Measurements from ENCODE around the gene ZNF516.

Gene ZNF516

DNA sequence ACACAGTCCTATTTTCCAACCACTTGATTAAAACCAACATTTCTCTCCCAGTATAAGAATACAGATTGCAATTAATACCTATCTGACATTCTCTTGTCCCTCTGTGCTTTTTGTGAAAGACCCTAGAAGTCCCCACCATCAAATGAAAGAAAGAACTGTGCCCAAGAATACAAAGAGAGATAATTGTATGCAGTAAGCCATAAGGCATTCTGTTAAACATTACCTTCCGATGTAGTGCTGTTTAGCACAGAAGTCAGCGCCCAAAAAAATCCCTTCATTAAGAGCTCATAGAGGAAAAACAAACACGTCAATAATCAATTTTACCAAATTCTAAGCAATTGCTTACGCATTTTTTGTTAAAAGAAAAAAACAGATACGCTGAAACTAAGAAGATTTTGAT lies 41.1 kb downstream of the ZNF516 start:
- no peak for DNase-seq (ENCODE audit: low spot score)

DNA sequence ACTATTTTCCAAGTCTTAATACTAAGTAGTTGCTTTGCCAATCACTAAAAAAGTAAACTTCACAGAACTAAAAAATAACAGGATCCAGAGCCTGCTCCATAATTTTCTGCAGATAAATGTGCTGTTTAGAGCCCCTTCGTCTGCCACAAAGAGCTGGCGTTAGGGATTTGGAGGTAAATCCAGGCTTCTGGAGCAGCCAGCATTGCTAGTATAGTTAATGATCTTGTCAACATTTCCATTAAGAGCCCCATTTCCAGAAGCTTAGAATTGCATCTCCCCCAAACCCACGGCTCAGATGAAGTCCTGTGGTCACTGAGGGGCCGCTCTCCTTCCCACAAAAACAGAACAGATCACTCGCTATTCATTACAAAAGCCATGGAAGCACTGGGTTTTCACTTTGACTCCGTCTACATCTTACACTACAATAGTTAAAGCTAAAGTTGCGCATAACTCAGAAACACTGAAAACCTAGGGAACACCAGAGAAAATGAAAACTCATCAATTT lies 41.9 kb downstream of the ZNF516 start:
- no peak for DNase-seq (ENCODE audit: low spot score)

DNA sequence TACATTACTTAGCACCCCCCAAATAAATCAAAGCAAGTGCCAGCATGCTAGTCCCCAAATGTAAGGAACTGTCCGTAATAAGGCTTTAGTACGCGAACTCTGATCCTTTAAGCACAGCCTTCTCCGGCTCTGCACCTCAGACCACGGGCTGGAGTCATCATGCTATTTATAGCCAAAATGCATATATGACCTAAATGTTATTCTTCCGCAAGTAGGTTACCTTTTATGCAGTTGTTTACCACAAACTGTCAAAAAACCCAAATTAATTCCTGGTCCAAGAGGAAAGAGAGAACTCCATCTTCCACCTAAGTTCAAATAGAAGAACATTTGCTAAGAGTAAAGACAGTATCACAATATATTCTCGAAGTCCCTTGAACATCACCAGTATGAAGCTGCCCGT lies 42.7 kb downstream of the ZNF516 start:
- DNase-seq (ENCODE audit: low spot score), result no peak

DNA sequence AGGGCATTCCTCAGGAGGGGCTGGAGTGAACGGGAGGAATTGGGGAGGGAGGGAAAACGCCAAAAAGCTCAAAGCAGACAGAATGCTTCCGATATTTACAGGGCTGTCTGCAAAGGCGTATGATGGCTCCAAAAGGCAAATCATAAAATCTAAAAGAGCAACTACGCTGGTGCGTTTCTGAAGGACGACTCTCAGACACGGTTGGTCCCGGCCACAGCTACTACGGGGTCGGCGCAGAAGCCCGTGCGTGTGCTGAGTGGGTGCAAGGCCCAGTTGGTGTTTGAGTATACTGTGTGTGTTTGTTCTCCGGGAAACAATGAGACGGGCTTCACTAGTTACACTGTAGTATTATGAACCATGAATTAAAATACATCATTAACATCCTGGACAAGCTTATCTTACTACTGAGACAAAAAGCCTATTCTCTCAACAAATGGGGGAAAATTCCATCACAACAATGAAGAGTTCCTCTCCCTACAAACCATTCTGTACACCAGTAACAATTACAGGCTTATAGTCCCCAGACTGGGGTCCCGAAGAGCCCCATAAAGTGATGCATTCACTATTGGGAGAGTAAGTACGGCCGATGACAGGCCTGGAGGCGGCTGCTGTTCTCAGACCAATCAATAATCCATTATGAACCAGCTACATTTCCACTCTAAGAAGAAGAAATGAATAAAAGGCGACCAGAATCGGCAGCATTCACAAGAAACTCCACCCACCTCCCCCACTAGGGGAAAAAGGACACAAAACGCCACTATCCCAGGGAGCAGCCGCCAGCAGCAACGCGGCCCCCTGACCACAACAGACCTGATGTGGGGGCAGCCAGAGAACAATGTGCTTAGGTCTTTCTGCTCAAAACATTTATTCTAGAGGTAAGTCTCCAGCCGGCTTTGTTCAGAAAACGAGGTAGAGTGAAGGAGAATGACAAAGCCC lies 43.4 kb downstream of the ZNF516 start:
- no peak for DNase-seq (ENCODE audit: low spot score)

DNA sequence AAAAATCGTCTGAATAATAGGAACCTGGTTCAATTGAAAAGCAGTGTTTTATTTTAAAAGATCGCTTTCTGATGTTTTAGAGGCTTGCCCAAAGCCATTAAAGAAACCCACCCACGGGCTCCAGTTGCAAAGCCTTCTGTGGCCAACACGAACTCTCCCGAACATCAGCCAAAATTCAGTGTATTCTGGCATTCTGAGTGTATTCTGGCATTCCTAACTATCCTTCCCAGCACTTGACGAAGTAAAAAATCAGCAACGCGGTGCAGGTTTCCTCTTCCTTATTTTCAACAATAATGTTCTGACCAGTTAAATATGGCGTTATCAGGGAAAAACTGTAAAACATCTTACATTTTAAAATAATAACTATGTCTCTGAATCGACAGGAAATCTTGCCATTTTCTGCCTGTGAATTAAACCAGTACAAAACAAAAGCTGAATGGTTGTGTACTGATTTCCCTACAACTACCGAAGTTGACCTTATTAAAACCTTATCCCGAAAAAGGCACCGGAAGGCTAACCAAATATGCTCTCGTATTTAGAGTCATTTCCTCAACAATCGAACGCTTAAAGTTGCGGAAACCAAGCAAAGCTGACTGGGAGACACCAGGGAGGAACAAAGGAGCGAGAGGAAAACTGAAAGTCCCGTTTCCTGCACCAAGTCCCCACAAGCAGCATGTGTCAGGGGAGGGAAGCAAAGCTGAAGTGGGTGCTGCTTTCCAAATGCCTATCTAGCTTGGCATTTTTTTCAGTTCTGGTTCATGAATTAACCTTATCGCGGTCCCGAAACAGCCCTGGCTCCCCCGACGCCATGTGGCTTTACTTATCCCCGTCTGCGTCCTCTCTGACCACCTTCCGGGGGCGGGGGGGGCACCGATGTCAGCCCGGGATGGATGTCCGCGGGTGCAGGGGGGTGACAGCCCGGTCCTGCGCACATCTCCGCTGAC lies 44.3 kb downstream of the ZNF516 start:
- DNase-seq (ENCODE audit: low spot score), result peak; percentile 12

DNA sequence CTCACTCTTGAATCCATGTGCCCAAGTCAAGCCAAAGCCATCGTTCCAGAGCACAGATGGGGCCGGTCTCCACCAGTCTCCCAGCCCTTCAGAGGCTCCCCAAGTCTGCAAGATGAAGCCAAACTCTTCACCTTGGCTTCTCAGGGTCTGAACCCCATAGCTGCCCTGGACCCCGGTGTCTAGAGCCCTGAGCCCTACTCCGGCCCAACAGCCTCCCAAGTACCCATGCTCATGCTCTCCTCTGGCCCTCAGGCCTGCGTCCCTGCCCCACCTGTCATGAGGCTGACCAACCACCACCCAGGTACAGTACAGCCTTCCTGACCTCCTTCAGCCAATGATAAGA lies 46.0 kb downstream of the ZNF516 start:
- DNase-seq (ENCODE audit: low spot score), result no peak

DNA sequence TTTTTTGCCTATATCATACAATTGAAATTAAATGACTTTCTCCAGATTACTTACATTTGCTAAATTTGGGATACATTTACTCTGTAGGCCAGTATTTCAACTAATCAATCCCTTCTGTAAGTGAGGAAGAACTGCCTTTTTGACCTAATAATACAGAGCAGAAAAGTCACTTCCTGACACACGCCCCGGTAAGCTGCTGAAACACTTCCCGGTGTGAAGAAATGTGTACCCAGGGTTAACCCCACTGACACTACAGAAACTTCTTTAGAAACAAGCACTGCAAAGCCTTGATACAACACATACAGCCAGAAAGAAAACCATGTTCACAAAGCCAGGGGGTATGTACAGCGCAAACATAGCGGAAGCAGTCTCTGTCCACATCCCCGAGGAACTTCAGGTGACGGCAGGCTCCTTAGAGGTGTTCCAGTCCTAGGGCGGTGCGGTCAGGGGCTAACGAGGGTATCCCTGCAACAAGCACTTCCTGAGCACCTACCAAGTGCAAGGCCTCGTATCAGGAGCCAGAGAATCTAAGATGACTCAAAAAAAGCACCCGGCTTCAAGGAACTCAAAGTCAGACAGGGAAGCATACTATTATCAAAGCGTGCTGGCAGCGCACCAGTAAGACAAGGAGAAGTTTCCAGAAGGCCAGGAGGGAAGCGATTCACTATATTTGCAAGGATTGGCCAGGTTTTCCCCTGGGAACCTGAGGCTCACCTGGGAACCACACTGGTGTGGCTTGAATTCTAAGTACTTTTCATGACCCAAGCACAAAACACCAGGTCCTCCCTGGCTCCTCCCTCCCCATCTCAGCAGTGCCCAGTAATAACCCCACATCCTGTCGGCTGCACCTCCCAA lies 46.6 kb downstream of the ZNF516 start:
- no peak for DNase-seq (ENCODE audit: low spot score)

DNA sequence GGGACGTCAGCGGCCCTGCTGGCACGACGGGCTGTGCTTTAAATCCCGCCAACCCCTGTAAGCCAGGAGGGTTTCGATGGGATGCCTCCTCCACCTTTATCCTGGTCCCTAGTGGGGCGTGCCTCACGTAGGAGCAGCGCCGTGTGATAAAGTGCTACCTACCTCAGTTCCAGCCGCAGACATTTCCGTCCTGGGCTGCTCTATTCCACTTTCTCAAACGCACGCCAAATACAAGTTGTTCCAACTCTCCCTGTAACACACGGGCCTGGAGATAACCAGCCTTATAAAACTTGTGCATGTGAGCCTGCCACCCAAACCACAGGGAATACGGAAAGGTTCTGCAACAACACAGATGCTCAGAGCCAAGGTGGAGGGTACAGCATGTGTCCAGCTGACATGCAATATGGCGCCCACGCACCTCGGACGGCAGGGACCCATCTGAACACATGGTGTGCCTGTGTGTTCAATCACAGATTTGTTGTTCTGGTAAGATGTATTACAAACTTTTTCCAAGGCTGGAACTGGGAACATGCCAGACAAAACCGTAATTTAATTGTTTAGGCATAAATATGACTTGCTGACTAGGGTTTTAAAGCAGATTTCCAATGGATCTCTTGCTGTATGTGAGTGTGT lies 47.7 kb downstream of the ZNF516 start:
- DNase-seq (ENCODE audit: low spot score), result no peak

DNA sequence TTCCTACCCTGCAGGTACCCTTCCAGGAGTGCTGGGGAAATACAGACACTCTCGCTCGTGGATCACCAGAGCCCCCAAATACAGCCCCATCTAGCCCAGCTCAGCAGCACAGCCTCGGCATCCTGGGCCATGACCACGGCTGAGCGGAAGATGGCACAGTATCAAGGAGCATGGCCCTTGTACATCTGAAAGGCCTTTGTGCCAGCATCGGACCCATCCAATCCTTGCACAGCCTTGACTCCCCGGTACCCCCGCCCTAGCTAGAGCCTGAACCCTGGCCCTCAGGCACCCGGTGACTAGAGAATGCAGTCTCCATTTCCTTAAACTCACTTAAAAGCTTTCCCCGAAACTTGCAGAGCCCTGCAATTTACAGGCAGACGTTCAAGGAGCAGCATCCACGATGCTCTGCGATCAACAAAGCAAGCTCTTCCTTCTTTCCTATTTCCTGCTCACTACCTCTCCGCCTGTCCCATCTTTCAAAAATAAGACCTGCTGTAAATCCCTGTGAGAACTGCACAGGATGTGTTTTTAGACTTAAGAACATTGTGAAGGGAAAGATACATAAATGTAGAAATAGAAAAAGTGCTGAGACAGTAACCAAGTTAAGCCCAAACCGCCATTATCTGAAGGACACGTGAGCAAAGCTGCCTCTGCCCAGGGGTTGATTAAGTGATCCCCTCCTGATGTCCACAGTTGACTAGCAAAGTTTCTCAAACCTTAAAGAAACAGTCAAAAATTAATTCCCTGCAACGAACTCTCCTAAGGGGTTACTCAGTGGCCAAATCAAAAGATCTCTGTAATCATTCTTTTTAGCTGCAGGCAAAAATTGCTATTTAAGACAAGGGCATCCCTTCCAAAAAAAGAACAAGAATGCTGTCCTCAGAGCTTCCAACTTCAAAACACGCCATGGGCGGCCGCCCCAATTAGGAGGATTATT lies 48.5 kb downstream of the ZNF516 start:
- no peak for DNase-seq (ENCODE audit: low spot score)

DNA sequence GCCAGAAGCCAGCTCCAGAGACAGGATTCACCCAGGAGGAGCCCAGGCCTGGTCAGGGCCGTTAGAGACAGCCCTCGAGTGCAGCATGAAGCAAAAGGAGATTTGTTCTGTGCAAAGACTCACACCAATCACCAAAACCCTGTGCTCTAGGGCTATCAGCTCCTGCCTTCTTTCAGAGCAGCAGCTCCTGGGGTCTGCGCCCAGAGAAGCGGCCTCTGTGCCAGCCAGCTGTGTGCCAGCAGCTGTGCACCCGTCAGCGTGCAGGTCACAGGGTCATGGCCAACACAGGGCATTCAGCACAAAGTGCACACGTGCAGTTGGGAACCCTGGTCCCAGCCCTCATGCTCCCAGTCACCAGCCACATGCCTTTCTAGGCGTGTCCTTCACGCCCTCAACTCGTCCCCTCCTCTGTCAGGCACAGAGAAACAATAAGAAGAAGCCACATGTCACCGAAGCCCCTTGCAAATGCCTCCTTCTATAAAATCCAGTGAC lies 49.3 kb downstream of the ZNF516 start:
- no peak for DNase-seq (ENCODE audit: low spot score)

DNA sequence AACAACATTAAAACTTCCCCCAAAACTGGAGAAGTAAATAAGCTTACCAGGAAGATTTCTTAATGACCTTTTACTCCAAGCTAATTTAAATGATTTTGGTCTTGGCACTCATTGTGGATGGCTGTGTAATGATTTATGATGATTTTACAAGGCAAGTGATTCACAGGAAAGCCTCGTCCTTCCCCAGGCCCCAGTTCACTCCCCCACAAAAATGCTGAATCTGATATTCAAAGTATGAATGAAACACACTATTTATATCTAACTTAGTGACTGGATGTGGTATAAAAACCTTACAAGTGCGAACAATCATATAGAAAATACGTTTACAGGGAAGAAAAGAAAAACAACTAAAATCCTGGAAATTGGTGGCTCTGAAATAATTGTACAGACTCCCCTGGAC lies 49.8 kb downstream of the ZNF516 start:
- DNase-seq (ENCODE audit: low spot score), result no peak

DNA sequence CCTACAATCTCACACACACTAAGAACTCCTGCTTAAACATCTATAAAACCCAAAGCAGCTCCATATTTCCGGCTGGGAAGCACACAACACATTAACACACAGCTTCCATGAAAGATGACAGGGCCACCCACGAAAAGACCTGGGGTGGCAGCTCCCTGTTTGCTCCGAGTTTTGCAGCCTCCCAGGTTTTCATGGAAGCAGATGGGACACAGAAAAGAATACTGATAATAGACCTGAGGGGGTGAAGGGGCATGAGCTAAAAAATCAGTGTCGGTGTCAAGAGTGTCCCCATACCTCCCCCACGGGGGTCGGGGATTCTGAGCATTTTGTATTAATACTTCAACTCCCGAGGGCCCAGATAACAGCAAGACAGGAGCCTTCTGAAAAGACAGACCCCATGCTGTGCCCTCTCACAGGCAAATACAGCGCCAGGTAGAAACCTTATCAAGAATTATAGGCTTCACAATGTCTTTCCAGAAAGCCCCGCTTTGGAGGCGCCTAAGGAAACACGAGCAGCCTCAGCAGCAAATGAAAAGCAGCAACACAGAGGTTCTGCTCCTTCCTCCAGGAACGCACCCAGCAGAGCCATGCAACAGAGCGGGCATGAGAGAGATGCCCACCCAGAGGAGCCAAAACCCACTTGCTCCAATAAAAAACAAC lies 50.5 kb downstream of the ZNF516 start:
- no peak for DNase-seq (ENCODE audit: low spot score)

DNA sequence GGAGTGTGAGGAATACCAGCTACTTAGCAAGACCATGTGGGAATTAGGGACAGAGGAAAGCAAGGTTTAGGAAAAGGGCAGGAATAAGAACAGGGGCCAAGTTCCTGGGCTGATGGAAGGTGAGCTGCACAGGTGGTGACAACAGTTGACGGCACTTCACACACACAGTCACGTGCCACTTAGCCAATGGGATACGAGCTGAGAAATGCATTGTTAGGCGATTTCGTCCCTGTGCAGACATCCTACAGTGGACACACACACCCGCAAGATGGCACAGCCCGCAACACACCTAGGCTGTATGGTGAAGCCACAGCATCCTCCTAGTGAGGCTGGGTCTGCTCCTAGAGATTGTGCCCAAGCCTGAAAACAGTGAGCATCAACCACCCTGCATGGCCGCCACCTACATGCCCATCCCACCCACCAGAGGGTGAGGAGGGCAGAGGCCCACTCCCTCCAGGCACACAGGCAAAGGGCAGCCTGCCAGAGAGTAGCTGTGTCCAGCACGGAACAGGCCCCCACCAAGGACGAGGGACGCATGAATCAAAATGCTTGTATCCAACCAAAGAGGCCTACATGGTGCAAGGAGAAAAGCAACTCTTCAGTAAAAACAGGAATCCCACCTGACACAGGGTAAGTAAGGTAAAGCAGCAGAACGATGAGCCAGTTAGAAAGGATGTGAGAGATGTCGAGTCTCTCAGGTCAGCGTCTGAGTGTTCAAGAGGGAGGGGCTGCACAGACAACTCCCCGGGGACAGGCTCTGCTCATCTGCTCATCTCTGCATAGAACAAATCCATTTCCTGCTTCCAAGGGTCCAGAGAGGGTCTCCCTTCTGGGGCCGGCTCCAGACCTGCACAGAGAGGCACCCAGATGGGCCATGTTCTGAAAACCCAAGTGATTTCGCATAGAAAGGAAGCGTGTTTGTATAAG lies 51.3 kb downstream of the ZNF516 start:
- no peak for DNase-seq (ENCODE audit: low spot score)

DNA sequence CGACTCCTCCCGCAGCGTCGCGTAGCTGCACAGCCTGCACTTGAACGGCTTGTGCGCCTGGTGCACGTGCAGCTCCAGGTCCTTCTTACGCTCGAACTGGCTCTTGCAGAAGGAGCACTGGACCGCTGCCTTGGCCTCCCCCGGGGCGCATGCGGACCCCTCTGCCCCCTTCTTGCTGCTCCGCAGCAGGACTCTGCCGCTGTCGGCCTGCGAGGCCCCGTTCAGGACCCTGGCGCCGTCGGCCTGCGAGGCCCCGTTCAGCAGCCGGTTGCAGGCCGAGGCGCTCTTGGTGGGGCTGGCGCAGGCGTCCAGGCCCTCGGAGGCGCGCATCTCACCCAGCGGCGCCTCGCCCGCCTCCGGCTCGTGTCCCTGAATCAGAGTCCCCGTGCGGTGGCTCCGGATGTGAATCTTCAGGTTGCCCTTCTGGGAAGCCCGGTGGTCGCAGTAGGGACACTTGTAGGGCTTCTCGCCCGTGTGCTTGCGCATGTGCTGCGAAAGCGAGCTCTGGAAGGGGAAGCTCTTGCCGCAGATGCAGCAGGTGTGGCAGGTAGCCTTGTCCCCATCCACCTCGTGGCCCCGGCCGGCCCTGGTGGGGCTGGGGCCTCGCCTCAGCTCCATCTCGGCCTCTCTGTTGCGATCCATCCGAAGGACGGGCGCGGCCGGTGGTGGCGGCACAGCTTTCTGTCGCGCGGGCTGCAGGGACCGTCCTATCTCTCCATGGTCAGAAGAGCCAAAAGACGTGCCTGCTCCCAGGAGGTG lies 52.5 kb downstream of the ZNF516 start:
- no peak for DNase-seq (ENCODE audit: low spot score)

DNA sequence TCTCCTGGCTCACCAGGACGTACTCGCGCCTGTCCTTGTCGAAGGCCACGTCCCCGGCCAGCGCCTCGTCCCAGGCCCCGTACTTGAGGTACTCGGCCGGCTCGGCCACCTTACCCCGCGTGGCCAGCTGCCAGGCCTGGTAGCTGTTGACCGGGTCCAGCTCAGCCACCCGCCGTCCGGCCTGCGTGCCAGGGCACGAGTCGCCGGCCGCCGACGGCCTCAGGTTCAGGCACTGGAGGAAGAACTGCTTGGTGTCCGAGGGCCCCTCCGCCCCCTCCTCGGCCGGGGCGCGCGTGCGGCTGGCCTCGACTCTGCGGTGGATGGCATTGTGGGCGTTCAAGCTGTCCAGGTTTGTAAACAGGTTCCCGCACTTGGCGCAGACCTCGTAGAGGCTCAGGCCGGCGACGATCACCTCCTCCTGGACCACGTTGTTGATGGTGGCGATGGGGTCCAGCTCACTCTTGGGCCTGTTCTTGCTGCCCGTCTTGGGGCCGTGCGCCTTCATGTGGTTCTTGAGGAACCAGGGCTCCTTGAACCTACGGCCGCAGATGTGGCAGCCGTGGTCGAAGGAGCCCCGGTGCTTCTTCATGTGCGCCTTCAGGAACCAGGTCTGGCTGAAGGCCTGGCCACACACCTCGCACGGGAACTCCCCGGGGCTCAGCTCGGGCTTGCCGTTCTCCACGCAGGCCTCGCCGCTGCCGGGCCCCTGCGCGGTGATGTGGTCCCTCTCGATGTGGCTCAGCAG lies 53.2 kb downstream of the ZNF516 start:
- DNase-seq (ENCODE audit: low spot score), result no peak

DNA sequence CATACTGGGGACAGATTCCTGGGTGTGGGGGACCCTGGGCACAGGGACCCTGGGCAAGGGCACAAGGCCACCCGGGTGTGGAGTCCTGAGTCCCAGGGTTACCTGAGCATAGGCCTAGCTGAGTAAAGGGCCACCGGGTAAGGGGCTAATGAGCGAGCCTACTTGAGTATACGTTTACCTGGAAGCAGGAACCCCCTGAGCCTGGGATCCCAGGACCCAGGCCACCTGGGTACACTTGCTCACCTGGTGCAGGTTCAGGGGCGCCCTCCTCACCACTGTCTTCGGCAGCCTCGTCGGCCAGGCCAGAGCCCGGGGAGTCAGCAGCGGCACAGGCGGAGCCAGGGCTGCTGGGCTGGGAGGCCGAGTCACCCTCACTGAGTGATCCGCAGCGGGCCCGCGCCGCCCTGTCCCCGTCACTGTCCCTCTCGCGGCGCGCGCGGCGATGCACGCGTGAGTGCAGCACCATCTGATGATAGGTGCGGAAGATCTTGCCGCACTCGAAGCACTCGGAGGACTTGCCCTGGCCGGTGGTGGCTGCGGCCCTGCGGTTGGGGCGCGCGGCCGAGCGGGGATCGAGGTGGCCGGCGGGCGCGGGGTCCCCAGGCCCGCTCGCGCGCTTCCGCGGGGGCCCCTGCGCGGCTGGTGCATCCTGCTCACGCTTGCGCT lies 53.9 kb downstream of the ZNF516 start:
- DNase-seq (ENCODE audit: low spot score), result no peak
